ENCODE data around the gene TBC1D1.

The TBC1D1 gene

DNA sequence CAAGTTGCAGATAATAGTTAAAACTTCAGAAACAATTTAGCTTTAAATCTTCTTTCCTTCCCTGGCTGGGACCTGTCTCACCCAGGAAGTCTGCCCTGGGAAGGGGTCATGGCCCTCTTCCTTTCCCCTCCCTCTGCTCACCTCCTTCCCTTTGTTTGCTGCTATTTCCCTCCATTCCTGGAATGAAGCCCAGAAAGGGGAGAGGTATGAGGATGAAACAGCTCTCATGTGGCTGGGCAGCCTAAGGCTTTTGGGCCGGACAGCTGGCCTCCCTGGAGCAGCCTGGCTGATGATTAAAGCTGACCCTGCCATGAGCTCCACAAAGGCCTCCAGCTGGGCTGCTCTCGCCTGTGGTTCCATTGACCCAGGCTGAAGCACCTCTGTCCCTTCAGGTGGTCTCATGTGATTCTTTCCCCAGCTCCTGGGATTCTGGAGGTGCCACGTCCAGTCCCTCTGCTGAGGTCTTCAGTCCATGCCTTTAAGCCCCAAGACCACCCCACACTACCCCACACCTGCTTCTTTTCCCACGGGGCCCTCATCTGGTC, 271.4 kb downstream of the TBC1D1 start:
- no peak overlapping the region for H3K9ac ChIP-seq
- no peak overlapping the region for H3K27ac ChIP-seq

GRCh38 chr4:38163216-38164006, 272.5 kb downstream of the TBC1D1 start:
- H3K9me3 ChIP-seq (ENCODE audit: control insufficient read depth, low read length): no peaks in the 10 kb centered on the region
- no peak overlapping the region for H3K27ac ChIP-seq
- H2AFZ ChIP-seq: no peak overlapping the region
- no peak for TF ChIP-seq CTCF (IDR thresholded peaks at IDR 0.05)
- no peak overlapping the region for H3K4me3 ChIP-seq (ENCODE audit: low read depth, low read length)
- H3K79me2 ChIP-seq: no peaks in the 10 kb centered on the region
- H3K27me3 ChIP-seq (ENCODE audit: control insufficient read depth, insufficient read depth, low read length): no peaks in the 10 kb centered on the region
- H3K4me2 ChIP-seq (ENCODE audit: low read length): no peak overlapping the region
- H3K36me3 ChIP-seq (ENCODE audit: control insufficient read depth, insufficient read depth, low read length): no peaks in the 10 kb centered on the region
- no peak overlapping the region for H3K9ac ChIP-seq
- H3K4me1 ChIP-seq: no peaks in the 10 kb centered on the region

More for the DNA sequence above, 271.4 kb downstream of the TBC1D1 start:
- Histone ChIP-seq H3K27me3 (ENCODE audit: control insufficient read depth, insufficient read depth, low read length) (no peaks in the 10 kb centered on the region), H3K4me1 (no peaks in the 10 kb centered on the region), H3K36me3 (ENCODE audit: control insufficient read depth, insufficient read depth, low read length) (no peaks in the 10 kb centered on the region), H3K79me2 (no peaks in the 10 kb centered on the region), H3K4me2 (ENCODE audit: low read length) (no peak overlapping the region), H2AFZ (no peak overlapping the region), H3K4me3 (ENCODE audit: low read depth, low read length) (no peak overlapping the region), H3K9me3 (ENCODE audit: control insufficient read depth, low read length) (no peaks in the 10 kb centered on the region)
- no peak for TF ChIP-seq CTCF (IDR thresholded peaks at IDR 0.05)

DNA sequence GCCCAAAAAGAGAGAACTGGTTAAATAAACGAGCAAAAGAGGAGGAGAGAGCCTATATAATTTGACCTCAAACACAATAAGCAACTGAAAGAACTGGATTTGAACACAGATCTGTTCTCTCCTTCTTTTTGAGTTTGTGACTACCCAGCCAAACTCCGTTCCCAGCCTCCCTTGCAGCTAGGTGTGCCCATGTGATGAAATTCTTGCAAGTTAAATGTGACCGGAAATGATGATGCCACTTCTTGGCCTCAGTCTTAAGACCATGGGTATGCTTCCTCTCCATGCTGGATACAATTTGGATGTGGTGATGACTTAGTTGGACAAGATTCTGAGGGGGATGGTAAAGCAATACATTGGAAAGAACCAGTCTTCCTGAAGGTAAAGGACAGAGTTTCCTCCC, 273.5 kb downstream of the TBC1D1 start:
- Histone ChIP-seq H3K9me3 (ENCODE audit: control insufficient read depth, low read length) (no peaks in the 10 kb centered on the region), H3K9ac (no peak overlapping the region), H3K27ac (no peak overlapping the region), H3K79me2 (no peaks in the 10 kb centered on the region), H3K36me3 (ENCODE audit: control insufficient read depth, insufficient read depth, low read length) (no peaks in the 10 kb centered on the region), H3K4me1 (no peaks in the 10 kb centered on the region), H3K4me2 (ENCODE audit: low read length) (no peak overlapping the region), H2AFZ (no peak overlapping the region), H3K27me3 (ENCODE audit: control insufficient read depth, insufficient read depth, low read length) (no peaks in the 10 kb centered on the region), H3K4me3 (ENCODE audit: low read depth, low read length) (no peak overlapping the region)
- no peak for TF ChIP-seq CTCF (IDR thresholded peaks at IDR 0.05)

GRCh38 chr4:38166082-38166481, 275.2 kb downstream of the TBC1D1 start:
- no peak overlapping the region for H3K9ac ChIP-seq
- no peaks in the 10 kb centered on the region for H3K79me2 ChIP-seq
- no peak overlapping the region for H3K4me2 ChIP-seq (ENCODE audit: low read length)
- H3K27me3 ChIP-seq (ENCODE audit: control insufficient read depth, insufficient read depth, low read length): no peaks in the 10 kb centered on the region
- no peak overlapping the region for H3K4me3 ChIP-seq (ENCODE audit: low read depth, low read length)
- no peaks in the 10 kb centered on the region for H3K9me3 ChIP-seq (ENCODE audit: control insufficient read depth, low read length)
- TF ChIP-seq CTCF (IDR thresholded peaks at IDR 0.05): no peak
- H3K36me3 ChIP-seq (ENCODE audit: control insufficient read depth, insufficient read depth, low read length): no peaks in the 10 kb centered on the region
- no peak overlapping the region for H3K27ac ChIP-seq
- H2AFZ ChIP-seq: no peak overlapping the region
- H3K4me1 ChIP-seq: no peaks in the 10 kb centered on the region

DNA sequence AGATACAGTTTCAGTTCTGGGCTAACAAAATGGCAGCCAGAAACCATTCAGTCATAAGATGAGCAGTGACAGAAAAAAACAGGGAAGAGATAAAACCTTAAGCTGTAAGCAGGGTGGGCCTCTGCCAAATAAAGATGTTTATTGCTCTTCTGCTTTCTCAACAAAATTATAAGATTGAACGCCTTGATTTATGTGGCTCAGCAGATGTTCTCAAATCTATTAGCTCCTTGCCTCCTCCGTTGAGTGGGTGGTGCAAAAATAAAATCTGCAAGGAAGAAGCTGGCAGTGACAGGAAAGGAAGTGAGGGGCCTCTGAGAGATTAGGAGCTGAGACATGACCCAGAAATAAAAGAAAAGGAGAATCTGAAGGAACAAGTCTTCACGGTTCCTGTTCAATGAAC, 275.9 kb downstream of the TBC1D1 start:
- no peak overlapping the region for H3K4me3 ChIP-seq (ENCODE audit: low read depth, low read length)
- H2AFZ ChIP-seq: no peak overlapping the region
- H3K79me2 ChIP-seq: no peaks in the 10 kb centered on the region
- no peak overlapping the region for H3K4me2 ChIP-seq (ENCODE audit: low read length)
- H3K36me3 ChIP-seq (ENCODE audit: control insufficient read depth, insufficient read depth, low read length): no peaks in the 10 kb centered on the region
- no peak overlapping the region for H3K9ac ChIP-seq
- no peaks in the 10 kb centered on the region for H3K9me3 ChIP-seq (ENCODE audit: control insufficient read depth, low read length)
- H3K27me3 ChIP-seq (ENCODE audit: control insufficient read depth, insufficient read depth, low read length): no peaks in the 10 kb centered on the region
- no peaks in the 10 kb centered on the region for H3K4me1 ChIP-seq
- no peak overlapping the region for H3K27ac ChIP-seq
- TF ChIP-seq CTCF (IDR thresholded peaks at IDR 0.05): no peak

All from parathyroid adenoma (tissue), 2 donors.